Forelimb muscle (tissue), 1 donor: Measurements from ENCODE around the gene ABL1. TPM values are rescaled to one million over a fixed set of nuclear protein-coding genes. Genes with fewer than 3 reads are reported as not detected.

ENCODE experiments used
- DNase-seq: peaks from one replicate; pipeline ENCODE4 v3.0.0-alpha.2; 2013; ENCODE audit warnings: low read depth
- polyA plus RNA-seq: library from polyadenylated mRNA; unstranded; fragments of 120-200 nt; gene quantifications from one replicate; pipeline ENCODE4 v1.2.1, GENCODE V29; 2013; ENCODE audit not compliant: insufficient read length

The ABL1 gene
- polyA plus RNA-seq, 1 donor: 52.6 TPM

DNA sequence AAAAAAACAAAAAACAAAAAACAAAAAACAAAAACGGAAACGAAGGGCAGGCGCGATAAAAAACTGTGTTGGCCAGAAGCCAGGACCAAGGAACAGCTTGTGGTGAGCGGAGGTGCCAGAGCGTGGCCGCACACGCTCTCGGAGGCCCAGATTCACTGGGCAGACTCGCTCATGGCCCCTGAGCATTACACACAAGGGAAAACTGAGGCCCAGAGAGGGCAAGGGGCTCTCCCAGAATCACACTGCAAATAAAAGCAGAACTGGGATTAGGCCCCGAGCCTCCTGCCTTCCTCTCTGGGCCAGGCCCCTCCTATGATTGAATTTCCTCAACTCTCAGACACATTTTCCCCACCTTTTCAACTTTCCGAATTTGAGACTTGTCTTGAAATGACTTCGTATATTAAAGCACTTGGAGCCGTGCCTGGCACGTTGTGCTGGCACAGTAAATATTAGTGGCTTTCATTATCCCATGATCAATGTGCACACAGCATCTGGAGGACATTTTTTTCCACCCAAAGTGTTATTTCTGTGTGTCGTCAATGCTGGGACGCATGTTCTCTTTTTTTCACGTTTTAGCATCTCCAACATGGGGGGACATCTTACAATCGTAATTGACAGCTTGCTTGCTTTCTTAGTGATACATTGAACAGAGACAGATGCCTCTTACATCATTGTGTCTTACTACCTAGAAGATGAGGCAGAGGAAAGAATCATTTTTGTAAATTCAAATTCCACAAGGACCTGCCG, 96.6 kb downstream of the ABL1 start:
- peak; percentile 28 for DNase-seq

DNA sequence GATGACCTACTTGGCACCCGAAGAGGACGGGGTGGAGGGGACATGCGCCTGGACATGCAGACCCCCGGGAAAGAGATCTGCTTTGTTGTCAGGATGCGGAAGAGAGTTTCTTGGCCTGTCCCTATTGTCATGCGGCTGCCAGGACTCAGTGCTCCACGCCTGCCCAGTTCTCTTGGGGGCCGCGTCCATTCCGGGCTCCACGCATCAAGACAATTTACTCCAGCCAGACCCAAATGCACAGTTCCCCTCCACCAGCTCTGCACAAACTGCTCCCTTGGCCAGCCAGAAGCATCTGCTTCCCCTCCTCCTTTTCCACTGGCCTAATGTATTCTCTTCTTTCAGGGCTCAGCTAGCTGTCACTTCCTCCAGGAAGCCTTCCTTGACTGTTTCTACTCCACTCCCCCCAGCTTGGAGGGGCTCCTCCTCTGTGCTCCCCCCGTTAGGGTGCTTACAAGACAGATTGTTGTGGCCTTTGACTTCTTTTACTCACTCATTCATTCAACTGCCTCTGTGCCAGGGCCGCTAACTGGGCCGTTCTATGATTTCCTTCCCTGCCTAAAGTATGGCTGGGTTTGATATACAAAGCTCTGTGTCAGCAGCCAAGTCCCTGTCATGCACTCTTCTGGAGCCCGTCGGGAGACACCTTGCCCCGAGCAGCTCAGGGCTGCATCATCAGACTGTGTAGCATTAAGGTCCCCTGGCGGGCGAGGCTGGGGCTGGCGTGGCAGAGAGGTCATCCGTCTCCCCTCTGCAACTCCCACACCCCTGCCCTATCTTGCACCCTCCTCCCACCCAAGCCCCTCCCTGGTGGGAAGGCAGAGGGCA, 97.4 kb downstream of the ABL1 start:
- DNase-seq: peak; percentile 40

DNA sequence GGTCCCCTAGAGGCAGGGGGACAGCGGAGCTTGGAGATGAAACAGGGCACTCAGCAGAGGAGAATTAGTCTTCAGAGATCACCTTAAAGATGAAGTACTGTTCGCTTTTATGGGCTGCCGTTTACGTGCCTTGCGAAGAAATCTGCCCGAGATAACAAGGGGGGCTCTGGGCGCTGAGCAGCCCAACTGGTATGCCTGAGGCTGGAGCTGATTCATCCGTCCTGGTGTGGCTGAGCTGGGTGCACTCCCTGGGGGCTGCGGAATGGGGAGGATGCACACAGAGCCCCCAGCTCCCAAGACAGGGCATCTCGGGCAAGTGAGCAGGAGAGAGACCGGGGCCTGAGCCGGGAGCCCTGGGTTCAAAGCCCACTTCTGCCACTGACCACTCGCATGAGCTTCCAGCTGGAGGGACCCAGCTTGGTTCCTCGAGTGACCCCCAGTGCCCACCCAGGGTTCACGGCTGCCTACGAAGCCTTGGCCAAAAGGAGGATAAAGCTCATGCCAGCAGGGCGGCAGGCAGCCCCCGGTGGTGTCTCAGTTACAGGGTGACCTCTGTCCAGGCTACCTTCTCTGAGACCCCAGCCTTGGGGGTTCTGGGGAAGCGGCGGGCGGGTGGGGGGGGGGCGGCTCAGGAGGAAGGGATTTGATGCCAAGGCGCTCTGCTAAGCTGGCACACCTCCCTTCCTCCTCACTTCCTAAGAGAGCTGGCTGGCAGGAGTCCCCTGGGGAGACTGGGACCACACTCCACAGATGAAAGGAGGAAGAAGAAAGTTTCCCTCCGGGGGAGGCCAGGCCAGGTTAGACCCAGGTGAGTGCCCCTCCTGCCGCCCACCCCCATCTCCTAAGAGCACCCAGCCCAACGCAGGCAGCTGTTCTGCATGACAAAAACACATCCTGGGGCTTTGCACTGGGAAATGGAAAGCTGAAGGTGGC, 98.3 kb downstream of the ABL1 start:
- no peak for DNase-seq

DNA sequence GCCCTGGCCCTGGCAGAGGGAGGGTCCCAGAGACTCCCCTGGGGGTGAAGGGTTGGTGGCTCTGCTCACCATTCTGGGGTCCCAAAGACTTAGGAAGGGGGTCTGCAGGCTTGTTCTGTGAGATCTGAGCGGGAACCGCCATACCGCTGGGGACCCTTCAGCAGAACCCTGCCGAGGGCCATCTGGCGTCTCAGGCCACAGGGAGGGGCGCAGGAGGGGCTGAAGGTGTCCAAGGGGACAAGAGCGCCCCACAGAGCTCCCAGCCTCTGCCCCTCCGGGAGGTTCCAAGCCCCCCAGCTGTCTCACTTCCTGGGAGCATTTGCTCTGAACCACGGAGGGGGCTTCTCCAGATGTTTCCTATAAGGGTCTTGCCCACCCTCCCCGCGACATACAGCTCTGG, 99.2 kb downstream of the ABL1 start:
- no peak for DNase-seq

DNA sequence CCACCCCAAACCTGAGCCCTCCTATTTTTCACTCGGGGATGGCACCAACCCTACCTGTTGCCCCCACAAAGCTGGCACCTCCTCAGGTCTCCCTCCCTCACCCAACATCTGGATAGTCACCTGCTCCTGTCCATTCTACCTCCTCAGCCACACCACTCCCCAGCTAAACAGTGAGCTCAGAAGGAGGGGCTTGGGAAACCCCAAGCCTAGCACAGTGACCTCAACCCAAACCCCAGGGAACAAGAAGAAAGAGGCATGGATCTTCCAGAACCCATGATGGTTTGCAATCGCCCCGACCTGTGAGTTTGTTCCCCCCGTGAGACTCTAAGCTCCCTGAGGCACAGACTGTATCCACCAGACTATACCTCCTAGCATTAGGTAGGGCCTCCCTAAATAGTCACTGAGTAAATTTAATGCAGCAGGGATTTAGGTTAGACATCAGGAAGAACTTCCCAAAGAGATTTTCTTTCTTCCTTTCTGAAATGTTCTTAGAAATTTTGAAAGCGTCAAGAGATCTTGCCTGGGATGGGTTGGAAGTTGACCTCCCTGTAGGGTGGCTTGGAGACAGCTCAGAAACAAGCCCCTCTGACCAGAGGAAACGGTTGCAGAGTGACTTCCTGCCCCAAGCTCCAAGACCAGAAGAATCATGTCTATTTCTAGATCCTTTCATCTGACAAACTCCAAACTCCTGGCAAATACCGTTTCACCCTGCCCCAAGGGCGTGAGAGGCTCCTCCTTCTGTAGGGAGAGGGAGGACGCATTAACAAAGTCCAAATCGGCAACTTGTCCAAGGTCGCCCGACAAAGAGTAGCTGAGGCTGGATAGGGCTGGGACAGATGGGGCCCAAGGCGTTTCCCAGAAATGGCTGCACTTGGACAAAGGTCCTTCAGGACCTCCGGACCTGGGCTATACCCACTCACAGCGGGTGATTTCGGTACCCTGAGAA, 99.9 kb downstream of the ABL1 start:
- no peak for DNase-seq

DNA sequence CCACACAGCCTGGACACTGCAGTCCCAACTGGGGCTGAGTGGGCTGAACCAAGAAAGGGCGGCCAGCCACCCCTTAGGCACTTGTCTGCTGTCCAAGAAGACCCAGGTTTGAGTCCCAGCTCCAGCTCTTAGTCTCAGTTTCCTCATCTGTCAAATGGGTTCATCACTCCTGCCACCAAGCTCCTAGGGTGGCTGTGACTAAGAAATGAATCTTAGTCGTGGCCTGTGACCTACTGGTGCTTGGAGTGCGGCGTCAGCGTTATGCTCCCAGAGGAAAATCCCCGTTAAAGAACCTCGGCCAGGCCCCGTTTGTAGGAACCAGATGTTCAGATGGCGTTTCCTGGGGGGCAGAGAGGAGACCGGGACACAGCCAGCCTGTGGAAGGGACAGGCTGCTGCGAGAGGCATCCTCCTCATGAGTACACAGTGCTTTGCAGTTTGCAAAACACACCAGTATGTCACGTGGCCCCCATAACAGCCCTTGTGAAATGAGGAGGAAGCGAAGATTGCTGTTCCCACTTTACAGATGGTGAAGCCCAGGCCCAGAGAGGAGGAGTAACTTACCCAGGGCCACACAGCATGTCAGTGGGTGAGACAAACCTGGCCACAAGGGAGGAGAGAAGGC, 100.7 kb downstream of the ABL1 start:
- DNase-seq: no peak

DNA sequence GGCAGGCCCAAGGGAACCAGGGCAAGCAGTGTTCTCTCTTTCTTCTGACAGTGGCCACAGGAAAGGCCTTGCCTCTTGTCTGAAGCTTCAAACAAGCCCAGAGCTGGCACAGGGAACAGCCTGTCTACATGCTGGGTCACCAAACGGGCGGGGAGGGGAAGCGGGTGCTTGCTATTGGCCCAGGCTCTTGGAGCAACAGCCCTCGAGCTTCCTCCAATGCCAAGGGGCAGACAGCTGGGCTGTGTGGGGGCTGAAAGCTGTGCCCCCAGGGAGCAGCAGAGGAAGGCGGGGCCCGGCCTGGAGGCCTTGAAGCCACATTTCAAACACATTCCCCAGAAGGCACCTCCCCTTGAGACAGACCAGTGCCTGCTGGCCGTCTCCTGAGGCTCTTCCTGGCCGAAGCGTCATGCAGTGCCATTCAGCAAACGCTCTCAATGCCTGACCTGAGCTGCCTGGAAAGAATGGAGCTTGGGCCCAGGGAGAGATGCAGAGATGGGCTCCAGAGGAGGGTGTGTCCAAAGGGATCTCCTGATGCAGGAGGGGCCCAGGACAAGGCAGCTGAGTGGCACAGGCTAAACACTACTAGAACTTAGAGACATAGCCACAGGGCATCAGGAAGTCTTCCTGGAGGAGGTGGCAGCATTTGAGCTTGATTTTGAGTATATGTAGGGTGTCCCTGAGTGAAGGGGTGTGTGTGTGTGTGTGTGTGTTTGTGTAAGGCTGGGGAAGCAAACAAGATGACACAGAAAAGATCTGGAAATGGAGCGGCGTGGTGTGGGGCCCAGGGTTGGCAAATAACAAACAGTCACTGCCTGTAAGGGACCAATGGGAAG, 101.4 kb downstream of the ABL1 start:
- DNase-seq: no peak

Other genes with a start within 250 kb of the ABL1 start
- not detected for gene PRDM12, start 170.7 kb upstream of the ABL1 start, polyA plus RNA-seq
- 26.5 TPM for gene EXOSC2, start 141.5 kb upstream of the ABL1 start, polyA plus RNA-seq
- 0.33 TPM for gene QRFP, start 61.6 kb downstream of the ABL1 start, polyA plus RNA-seq
- not detected for gene FIBCD1, start 104.0 kb downstream of the ABL1 start, polyA plus RNA-seq
- 1.9 TPM for gene LAMC3, start 173.9 kb downstream of the ABL1 start, polyA plus RNA-seq